IPS DF 6.9 (cell line): ENCODE data around the gene ZNF592.

ENCODE experiments used
- DNase-seq: peaks from one replicate; pipeline ENCODE4 v3.0.0-alpha.2; 2013; ENCODE audit warnings: low read depth, low spot score
- H3K27ac ChIP-seq: one replicate; pipeline ENCODE4 v1.5.1; 2013; ENCODE audit warnings: low read length, control low read depth
- H3K27me3 ChIP-seq: 2 replicates; pipeline ENCODE4 v1.6.1; 2013; ENCODE audit warnings: mild to moderate bottlenecking, low read length; ENCODE audit not compliant: control insufficient read depth, insufficient read depth
- H3K36me3 ChIP-seq: 2 replicates; pipeline ENCODE4 v1.6.1; 2013; ENCODE audit warnings: low read length; ENCODE audit not compliant: control insufficient read depth, insufficient read depth
- H3K4me1 ChIP-seq: 2 replicates; pipeline ENCODE4 v1.6.1; 2013; ENCODE audit warnings: low read length; ENCODE audit not compliant: control insufficient read depth, insufficient read depth
- H3K4me3 ChIP-seq: 2 replicates; pipeline ENCODE4 v1.5.1; 2013; ENCODE audit warnings: mild to moderate bottlenecking, low read length
- H3K9me3 ChIP-seq: 2 replicates; pipeline ENCODE4 v1.6.1; 2013; ENCODE audit warnings: low read length, inconsistent platforms; ENCODE audit not compliant: control insufficient read depth, insufficient read depth
- WGBS: extraction: QIAGEN DNeasy Blood & Tissue Kit; methylation state at CpG from one replicate; pipeline ENCODE4 v1.1.7; 2013; ENCODE audit warnings: mixed read lengths, missing lambda C conversion rate; ENCODE audit not compliant: insufficient read length, insufficient coverage; 5-methylcytosine and 5-hydroxymethylcytosine counted together

Gene ZNF592

DNA sequence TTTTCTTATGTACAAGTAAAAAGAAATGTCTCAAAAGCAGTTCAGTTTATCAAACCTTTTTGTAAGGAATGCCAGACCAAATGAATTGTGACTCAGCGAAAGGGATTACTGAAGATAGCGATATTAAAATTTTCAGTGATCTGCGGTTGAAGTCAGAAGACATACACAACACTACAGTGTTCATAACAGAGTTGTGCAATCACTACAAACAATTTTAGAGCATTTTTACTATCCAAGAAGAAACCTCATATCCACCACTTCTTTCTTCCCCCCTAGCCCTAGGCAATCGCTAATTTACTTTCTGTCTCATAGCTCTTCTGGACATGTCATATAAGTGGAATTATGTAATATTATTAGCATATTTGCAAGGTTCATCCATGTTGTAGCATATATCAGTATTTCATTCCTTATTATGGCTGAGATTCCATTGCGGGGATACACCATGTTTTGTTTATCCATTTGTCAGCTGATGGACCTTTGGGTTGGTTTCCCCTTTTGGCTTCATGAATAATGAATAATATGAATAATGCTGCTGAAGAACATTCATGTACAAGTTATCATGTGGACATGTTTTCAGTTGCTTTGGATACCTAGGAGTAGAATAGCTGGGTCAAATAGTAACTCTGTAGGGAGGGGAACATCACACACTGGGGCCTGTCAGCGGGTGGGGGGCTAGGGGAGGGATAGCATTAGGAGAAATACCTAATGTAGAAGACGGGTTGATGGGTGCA lies 45.2 kb downstream of the ZNF592 start:
- no peaks in the 10 kb centered on the region for H3K27me3 ChIP-seq
- WGBS: no CpG with 5 or more reads among the region's 7 CpGs
- no peaks in the 10 kb centered on the region for H3K4me1 ChIP-seq
- peaks cover 10% of the 10 kb centered on the region for H3K36me3 ChIP-seq
- H3K9me3 ChIP-seq: no peaks in the 10 kb centered on the region
- H3K4me3 ChIP-seq: no peak overlapping the region
- no peak overlapping the region for H3K27ac ChIP-seq
- DNase-seq: no peak

- Histone ChIP-seq H3K36me3 (peaks cover 14% of the 10 kb centered on the region), H3K27ac (no peak overlapping the region), H3K9me3 (no peaks in the 10 kb centered on the region), H3K27me3 (no peaks in the 10 kb centered on the region), H3K4me1 (no peaks in the 10 kb centered on the region), H3K4me3 (no peak overlapping the region)
- WGBS: no CpG with 5 or more reads among the region's 4 CpGs
- DNase-seq: no peak
Measured at GRCh38 chr15:84794162-84794547, 45.8 kb downstream of the ZNF592 start.

DNA sequence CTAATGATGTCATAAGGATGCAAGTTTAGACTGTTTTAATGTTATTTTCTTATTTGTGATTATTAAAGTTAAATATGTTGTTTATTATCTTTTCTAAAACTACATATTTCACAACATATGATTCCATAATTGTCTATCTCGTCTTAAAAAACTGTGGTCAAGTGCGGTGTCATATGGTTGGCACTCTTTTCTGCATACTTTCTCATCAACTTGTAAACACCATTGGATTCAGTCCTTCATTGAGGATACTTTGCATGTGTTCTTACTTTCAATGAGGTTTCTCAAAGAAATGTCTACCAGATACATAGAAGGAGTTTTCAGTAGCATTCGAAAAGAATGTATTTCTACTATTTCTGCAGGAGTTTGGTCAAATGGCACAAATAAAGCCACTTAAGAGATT lies 46.8 kb downstream of the ZNF592 start:
- H3K4me3 ChIP-seq: no peak overlapping the region
- no peak overlapping the region for H3K27ac ChIP-seq
- no peak for DNase-seq
- H3K9me3 ChIP-seq: no peaks in the 10 kb centered on the region
- no peaks in the 10 kb centered on the region for H3K4me1 ChIP-seq
- H3K27me3 ChIP-seq: no peaks in the 10 kb centered on the region
- WGBS: no CpG with 5 or more reads among the region's 3 CpGs
- H3K36me3 ChIP-seq: peaks cover 19% of the 10 kb centered on the region

DNA sequence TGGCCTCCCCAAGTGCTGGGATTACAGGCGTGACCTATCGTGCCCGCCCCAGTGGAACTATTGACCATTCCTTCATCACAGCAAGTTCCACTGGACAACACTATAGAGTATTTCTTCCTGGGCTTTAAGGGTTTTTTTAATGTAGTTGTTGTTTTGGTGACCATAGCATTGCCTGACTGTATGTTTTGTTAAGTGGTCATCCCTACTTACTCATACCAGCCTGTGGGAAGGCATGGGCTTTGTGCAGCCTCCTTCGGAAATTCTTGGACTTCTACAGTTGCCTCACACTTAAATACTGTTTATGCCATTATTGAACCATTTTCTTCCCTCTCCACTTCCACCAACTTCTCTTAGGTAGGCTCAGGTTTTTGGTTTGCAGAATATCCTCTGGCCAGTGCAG lies 48.8 kb downstream of the ZNF592 start:
- no peak overlapping the region for H3K27ac ChIP-seq
- H3K4me3 ChIP-seq: no peak overlapping the region
- no peaks in the 10 kb centered on the region for H3K27me3 ChIP-seq
- H3K4me1 ChIP-seq: no peaks in the 10 kb centered on the region
- H3K9me3 ChIP-seq: no peaks in the 10 kb centered on the region
- H3K36me3 ChIP-seq: peaks cover 28% of the 10 kb centered on the region
- no CpG with 5 or more reads among the region's 4 CpGs for WGBS
- no peak for DNase-seq

GRCh38 chr15:84797801-84798200 lies 49.4 kb downstream of the ZNF592 start:
- no CpG with 5 or more reads among the region's 3 CpGs for WGBS
- peaks cover 30% of the 10 kb centered on the region for H3K36me3 ChIP-seq

DNA sequence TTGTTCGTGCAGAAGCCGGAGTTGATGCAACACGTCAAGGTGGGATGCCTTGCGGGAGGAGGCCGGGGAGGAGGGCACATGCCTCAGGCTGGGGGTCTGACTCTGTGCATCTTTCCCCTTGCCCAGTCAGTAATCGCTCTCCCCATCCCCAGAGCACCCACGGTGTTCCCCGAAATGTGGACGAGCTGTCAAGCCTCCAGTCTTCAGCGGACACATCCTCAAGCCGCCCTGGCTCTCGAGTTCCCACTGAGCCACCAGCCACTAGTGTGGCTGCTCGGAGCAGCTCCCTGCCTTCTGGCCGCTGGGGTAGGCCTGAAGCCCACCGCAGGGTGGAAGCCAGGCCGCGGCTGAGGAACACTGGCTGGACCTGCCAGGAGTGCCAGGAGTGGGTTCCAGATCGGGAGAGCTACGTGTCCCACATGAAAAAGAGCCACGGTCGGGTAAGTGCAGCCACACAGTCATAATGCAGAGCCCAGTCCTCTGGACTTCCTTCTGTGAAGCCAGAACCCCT lies 50.1 kb downstream of the ZNF592 start:
- Histone ChIP-seq H3K36me3 (peaks cover 30% of the 10 kb centered on the region), H3K4me3 (no peak overlapping the region), H3K27ac (no peak overlapping the region), H3K4me1 (no peaks in the 10 kb centered on the region), H3K27me3 (no peaks in the 10 kb centered on the region), H3K9me3 (no peaks in the 10 kb centered on the region)
- WGBS: no CpG with 5 or more reads among the region's 21 CpGs
- DNase-seq: no peak

More at GRCh38 chr15:84797801-84798200, 49.4 kb downstream of the ZNF592 start:
- H3K27me3 ChIP-seq: no peaks in the 10 kb centered on the region
- no peaks in the 10 kb centered on the region for H3K9me3 ChIP-seq
- H3K4me3 ChIP-seq: no peak overlapping the region
- no peak for DNase-seq
- no peak overlapping the region for H3K27ac ChIP-seq
- H3K4me1 ChIP-seq: no peaks in the 10 kb centered on the region

DNA sequence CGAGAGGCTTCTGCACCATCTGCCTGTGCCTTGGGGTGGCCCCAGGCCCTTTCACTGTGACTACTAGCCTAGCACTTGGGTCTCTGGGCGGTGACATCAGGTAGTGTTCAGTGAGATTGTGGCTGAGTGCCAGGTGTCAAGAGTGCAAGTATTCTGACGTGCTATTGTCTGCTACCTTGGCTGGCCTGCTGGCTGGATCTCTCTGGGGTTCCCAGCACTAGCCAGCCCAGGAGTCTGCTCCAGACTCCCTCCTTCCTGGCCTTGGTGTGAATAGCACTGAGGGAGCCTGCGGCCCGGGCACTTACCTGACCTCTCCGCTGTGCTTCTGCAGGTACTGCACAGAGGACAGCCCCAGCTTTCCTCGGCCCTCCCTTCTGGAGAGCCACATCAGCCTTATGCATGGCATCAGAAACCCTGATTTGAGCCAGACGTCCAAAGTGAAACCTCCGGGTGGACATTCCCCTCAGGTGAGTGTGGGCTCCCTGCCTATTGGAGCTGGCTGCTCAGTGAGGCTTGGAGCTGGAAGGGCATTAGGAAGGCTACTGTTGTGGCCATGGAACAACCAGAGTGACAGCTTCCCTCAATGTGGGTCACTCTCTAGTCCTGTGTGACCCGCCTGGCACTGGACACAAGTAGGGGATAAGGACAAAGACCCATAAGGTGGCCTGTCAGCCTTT lies 51.3 kb downstream of the ZNF592 start:
- H3K9me3 ChIP-seq: no peaks in the 10 kb centered on the region
- no peak for DNase-seq
- H3K27me3 ChIP-seq: no peaks in the 10 kb centered on the region
- WGBS: no CpG with 5 or more reads among the region's 10 CpGs
- H3K4me3 ChIP-seq: no peak overlapping the region
- peaks cover 30% of the 10 kb centered on the region for H3K36me3 ChIP-seq
- H3K4me1 ChIP-seq: no peaks in the 10 kb centered on the region
- H3K27ac ChIP-seq: no peak overlapping the region

DNA sequence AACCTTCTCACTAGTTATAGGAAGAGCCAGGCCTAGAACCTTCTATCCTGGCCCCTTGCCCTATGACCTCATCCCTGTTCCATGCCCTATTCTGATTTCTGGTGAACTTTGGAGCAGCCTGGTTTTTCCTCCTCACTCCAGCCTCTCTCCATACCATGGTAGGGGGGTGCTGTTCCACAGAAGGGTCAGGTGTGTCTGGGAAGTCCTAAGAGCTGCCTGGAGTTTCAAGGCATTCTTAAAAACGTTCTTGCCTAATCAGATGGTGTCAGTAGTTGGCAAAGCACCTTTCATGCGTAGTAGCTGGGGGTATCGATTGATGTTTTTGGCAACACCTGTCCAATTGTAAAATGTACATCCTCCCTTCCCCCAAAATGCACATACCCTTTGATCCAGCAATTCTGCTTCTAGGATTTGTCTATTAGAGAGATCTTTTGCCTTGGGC lies 52.0 kb downstream of the ZNF592 start:
- Histone ChIP-seq H3K27me3 (no peaks in the 10 kb centered on the region), H3K4me3 (no peak overlapping the region), H3K36me3 (peaks cover 30% of the 10 kb centered on the region), H3K9me3 (no peaks in the 10 kb centered on the region), H3K4me1 (no peaks in the 10 kb centered on the region), H3K27ac (no peak overlapping the region)
- WGBS: no CpG with 5 or more reads among the region's 3 CpGs
- no peak for DNase-seq

DNA sequence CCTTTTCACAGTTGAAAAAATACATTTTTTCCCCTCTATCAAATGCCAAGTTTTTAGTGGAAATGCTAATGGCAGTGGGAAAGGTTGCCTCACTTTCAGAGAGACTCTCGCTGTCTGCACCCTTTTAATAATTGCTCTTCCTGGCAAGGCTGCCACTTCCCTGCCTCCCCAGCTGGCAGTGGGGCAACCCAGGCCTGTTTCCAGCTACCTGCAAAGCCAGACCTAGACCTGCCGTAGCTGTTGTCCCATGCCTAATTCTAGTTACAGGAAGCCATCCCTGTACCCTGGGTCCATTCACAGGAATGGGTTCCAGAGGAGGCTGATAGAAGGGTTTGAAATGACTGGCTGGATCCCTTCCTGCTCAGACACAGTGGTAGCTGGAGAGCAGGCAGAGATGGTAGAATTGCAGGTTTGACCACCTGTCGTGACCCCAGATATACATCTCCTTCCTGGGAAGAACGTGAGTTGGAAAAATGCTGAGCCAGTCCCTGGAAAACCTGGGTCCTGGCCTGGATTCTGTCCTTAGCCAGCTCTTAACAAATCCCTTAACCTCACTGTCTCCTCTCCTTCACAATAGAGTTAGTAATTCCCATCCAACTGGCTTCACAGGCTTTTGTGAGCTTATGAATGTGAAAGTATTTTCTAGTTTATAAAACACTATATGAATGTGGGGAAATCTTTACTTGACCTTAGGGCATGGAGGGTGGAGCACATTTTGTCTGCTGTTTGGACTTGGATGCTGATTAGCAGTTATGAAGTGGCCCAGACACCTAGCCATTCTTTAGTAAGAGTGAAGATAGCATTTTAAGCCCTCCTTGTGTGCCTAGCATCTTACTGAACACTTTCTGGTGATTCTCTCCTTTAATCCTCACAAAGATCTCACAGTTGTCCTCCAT lies 55.9 kb downstream of the ZNF592 start:
- DNase-seq: no peak
- Histone ChIP-seq H3K9me3 (no peaks in the 10 kb centered on the region), H3K4me1 (no peaks in the 10 kb centered on the region), H3K27ac (no peak overlapping the region), H3K36me3 (peaks cover 16% of the 10 kb centered on the region; the same call in 1 of the 2 replicates), H3K27me3 (no peaks in the 10 kb centered on the region), H3K4me3 (no peak overlapping the region)
- no CpG with 5 or more reads among the region's 4 CpGs for WGBS

DNA sequence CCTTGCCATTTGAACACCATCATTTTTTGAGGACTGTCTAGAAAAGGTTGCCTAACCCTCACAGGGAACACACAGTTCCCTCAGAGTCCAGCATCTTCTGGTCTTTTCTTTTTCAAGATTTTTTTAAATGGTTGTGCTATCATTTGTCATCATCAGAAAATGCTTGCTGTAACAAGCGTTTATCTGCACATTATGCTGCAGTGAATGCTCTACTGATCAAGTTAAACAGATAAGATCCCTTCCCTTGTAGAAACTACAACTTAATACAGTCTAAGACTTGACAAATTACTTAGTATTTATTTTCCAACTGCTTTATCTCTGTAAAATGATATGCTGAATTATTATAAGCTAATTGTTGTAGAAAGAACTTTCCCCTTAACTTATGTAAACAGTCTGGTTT lies 56.8 kb downstream of the ZNF592 start:
- Histone ChIP-seq H3K4me1 (no peaks in the 10 kb centered on the region), H3K27me3 (no peaks in the 10 kb centered on the region), H3K36me3 (peaks cover 10% of the 10 kb centered on the region; the same call in 1 of the 2 replicates), H3K27ac (no peak overlapping the region), H3K9me3 (no peaks in the 10 kb centered on the region), H3K4me3 (no peak overlapping the region)
- WGBS: no CpG with 5 or more reads among the region's 1 CpG
- DNase-seq: no peak
